C4-2B (cell line): Measurements from ENCODE around the gene LGALS9C.
"Not testable (repeated sequence)": the region's sequence is repeated elsewhere in the genome, so short reads cannot be mapped to it uniquely, and the experiment has no call there.

ENCODE experiments used
- CTCF ChIP-seq: fragments of 450-650 bp; conservative IDR thresholded peaks from 2 replicates; pipeline ENCODE4 v1.5.1; 2017; ENCODE audit warnings: mild to moderate bottlenecking
- ZFX ChIP-seq: fragments of 450-650 bp; IDR thresholded peaks from 2 replicates; pipeline ENCODE4 v1.6.1; 2017

GRCh38 chr17:18488622-18489021 is 12.0 kb downstream of the LGALS9C start:
- not testable (repeated sequence) for TF ChIP-seq CTCF, ZFX
